Activated CD8-positive, alpha-beta T cell treated with anti-CD3 and anti-CD28 coated beads for 36 hours (primary cell): Measurements from ENCODE around the gene GRK6. TPM values are rescaled to one million over a fixed set of nuclear protein-coding genes. Genes with fewer than 3 reads are reported as not detected.

Source experiments
- ATAC-seq: fragments of 200-7000 bp; cut with Tn5 transposase; one replicate; pipeline ENCODE4 v1.10.0; 2021; ENCODE audit warnings: mild to moderate bottlenecking, moderate library complexity
- CTCF ChIA-PET: fragments of 350-600 bp; sonication (Branson Sonifier 250); formaldehyde crosslinking; loops from one replicate; lab custom pipeline; 2021; ENCODE audit warnings: antibody characterized with exemption; lab: Charles Lee
- POLR2A ChIA-PET: fragments of 350-600 bp; sonication (Branson Sonifier 250); formaldehyde crosslinking; loops from one replicate; lab custom pipeline; 2021; ENCODE audit warnings: antibody characterized with exemption; lab: Charles Lee
- DNase-seq: peaks from one replicate; pipeline ENCODE4 v3.0.0-alpha.2; 2020
- H3K27ac Mint-ChIP-seq: one replicate; pipeline ENCODE4 v1.8.0; 2021; ENCODE audit warnings: mild to moderate bottlenecking, mixed read lengths
- H3K27me3 Mint-ChIP-seq: one replicate; pipeline ENCODE4 v1.8.0; 2021; ENCODE audit warnings: mixed read lengths
- H3K36me3 Mint-ChIP-seq: one replicate; pipeline ENCODE4 v1.8.0; 2021; ENCODE audit warnings: low read depth, mixed read lengths
- H3K4me1 Mint-ChIP-seq: one replicate; pipeline ENCODE4 v1.8.0; 2021; ENCODE audit warnings: low read depth, mixed read lengths
- H3K4me3 Mint-ChIP-seq: one replicate; pipeline ENCODE4 v1.8.0; 2021; ENCODE audit warnings: mild to moderate bottlenecking, moderate library complexity, mixed read lengths
- H3K9me3 Mint-ChIP-seq: one replicate; pipeline ENCODE4 v1.8.0; 2021; ENCODE audit warnings: mixed read lengths
- CTCF ChIP-seq: fragments of 200-600 bp; IDR thresholded peaks from one replicate; pipeline ENCODE4 v1.8.0; 2022; ENCODE audit warnings: antibody characterized with exemption, mild to moderate bottlenecking
- intact Hi-C: fragments of 100-400 bp; cut with micrococcal nuclease; formaldehyde crosslinking; loops from one replicate; pipeline ENCODE4 v1.10.0; 2022
- total RNA-seq, 2 experiments: library from RNA; stranded (reverse); gene quantifications; one replicate each; pipeline ENCODE4 v1.2.3, GENCODE V29; 2021

Gene GRK6
- total RNA-seq, 2 experiments from 2014 or later: 133 to 137 TPM

DNA sequence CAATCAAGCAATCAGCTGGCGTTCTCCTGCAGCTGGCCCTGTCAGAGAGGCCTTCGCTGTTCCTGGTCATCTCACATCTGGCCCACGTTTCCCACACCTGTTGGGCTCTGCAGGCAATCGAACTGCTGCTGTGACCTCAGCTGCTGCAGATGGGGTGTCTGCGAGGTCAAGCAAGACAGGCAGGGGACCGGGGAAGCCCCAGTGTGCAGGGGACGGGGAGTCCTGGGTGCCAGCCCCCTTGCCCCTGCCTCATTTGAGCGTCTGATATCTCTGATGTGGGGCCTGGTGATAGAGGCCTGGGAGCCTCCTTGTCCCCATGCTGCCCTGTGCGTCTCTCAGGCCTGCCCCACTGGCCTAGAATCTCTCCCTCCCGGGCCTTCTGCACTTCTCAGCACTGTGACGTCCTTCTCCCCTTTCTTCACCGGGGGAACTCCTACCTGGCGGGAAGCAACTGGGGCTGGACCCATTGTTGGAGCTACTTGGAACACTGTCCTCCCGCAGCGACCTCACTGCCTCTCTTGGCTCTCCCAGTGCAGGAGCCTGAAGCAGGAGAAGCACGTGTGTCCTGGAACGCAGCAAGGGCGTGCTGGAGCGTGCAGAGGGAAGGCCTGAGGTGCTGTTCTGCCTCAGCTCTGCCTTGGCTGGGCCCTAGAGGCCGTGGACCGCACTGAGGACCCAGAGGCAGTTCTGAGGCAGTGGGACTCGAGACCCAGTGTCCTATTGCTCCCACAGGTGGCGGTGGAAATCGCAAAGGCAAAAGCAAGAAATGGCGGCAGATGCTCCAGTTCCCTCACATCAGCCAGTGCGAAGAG is 3.9 kb downstream of the GRK6 start:
- ChIA-PET CTCF (interaction anchor here (1.9 to 10.5 kb wide), 8 partner anchors 15 to 121 kb away, joined by 7 to 159 read pairs (median 34); partner anchors contain the start of genes F12 and PFN3), POLR2A (interaction anchor here (0.8 to 15.2 kb wide), 7 partner anchors 15 to 122 kb away, joined by 3 to 606 read pairs (median 8); partner anchors contain the start of gene PRR7)
- H3K4me3 Mint-ChIP-seq: peak overlapping the region; percentile 97
- H3K36me3 Mint-ChIP-seq: peaks cover 75% of the 10 kb centered on the region
- ATAC-seq (no peak), DNase-seq (no peak)
- H3K27ac Mint-ChIP-seq: peak overlapping the region; percentile 98
- no peaks in the 10 kb centered on the region for H3K9me3 Mint-ChIP-seq
- intact Hi-C loops: no loop called here
- no peak for TF ChIP-seq CTCF
- no peaks in the 10 kb centered on the region for H3K27me3 Mint-ChIP-seq
- H3K4me1 Mint-ChIP-seq: peaks cover 59% of the 10 kb centered on the region

DNA sequence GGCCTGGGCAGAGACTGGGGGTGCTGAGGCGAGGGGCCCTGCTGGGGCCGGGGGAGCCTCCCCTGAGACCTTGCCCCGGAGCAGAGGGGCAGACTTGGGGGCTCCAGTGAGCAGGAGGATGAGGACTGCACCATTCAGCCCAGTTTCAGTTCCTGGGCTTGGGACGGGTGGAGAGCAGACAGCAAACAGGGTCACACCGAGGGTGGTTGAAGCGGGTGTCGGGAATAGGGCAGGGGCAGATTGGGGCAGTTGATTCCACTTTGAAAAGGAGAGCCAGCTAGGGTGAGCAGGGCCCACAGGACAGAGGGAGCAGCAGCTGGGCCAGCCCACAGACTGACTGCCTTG is 4.5 kb downstream of the GRK6 start:
- DNase-seq: no peak
- POLR2A ChIA-PET: interaction anchor here (1.2 to 15.2 kb wide), 8 partner anchors 9 to 122 kb away, joined by 5 to 606 read pairs (median 12); partner anchors contain the start of gene PRR7
- CTCF ChIA-PET: interaction anchor here (0.8 to 7.0 kb wide), 13 partner anchors 15 to 121 kb away, joined by 3 to 71 read pairs (median 8); partner anchors contain the start of genes F12 and PRR7
- Mint-ChIP-seq H3K4me3 (peak overlapping the region; percentile 97), H3K4me1 (peaks cover 57% of the 10 kb centered on the region), H3K27ac (peak overlapping the region; percentile 98), H3K27me3 (no peaks in the 10 kb centered on the region), H3K9me3 (no peaks in the 10 kb centered on the region), H3K36me3 (peaks cover 80% of the 10 kb centered on the region)
- intact Hi-C loops: no loop called here
- TF ChIP-seq CTCF: no peak
- ATAC-seq: no peak

- no peak for TF ChIP-seq CTCF
- H3K27ac Mint-ChIP-seq: peak overlapping the region; percentile 98
- ATAC-seq (peak; percentile 37), DNase-seq (peak; percentile 92)
- intact Hi-C loops: no loop called here
- H3K36me3 Mint-ChIP-seq: peaks cover 83% of the 10 kb centered on the region
- ChIA-PET POLR2A (interaction anchor here (0.7 to 15.2 kb wide), 13 partner anchors 9 to 123 kb away, joined by 3 to 606 read pairs (median 6); partner anchors contain the start of gene PRR7), CTCF (interaction anchor here (0.7 to 7.0 kb wide), 17 partner anchors 10 to 122 kb away, joined by 3 to 71 read pairs (median 5); partner anchors contain the start of genes F12, LMAN2 and PRR7)
- no peaks in the 10 kb centered on the region for H3K27me3 Mint-ChIP-seq
- no peaks in the 10 kb centered on the region for H3K9me3 Mint-ChIP-seq
- peaks cover 57% of the 10 kb centered on the region for H3K4me1 Mint-ChIP-seq
- peak overlapping the region; percentile 97 for H3K4me3 Mint-ChIP-seq
Observed at GRCh38 chr5:177431317-177432142, 5.1 kb downstream of the GRK6 start.

DNA sequence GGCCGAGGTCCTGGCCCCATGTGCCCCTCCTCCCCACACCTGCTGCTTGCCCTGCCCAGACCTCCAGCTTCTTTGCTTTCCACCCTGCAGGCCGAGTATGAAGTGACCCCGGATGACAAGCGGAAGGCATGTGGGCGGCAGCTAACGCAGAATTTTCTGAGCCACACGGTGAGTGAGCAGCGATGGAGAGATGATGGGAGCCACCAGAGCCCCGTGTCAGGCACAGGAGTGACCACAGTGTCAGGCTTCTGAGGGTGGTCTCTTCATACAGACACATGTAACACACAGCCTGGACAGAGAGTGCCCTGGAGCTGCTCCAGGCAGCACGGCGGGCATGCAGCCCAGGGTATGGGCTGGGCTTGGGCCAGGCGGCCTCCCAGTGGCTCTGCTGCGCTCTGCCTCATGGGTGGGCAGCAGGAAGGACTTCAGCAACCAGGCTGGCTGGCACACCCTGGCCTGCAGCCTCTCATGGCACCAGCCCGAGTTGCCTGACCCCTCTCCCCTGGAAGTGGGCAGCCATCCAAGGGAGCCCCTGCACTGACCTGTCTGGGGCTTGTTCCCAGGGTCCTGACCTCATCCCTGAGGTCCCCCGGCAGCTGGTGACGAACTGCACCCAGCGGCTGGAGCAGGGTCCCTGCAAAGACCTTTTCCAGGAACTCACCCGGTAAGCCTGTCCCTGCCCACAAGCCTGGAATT is 5.8 kb downstream of the GRK6 start:
- ChIA-PET CTCF (interaction anchor here (0.7 to 7.0 kb wide), 16 partner anchors 10 to 123 kb away, joined by 3 to 71 read pairs (median 5); partner anchors contain the start of genes F12, LMAN2 and PRR7), POLR2A (interaction anchor here (0.7 to 15.2 kb wide), 13 partner anchors 10 to 123 kb away, joined by 3 to 606 read pairs (median 6); partner anchors contain the start of gene PRR7)
- Mint-ChIP-seq H3K9me3 (no peaks in the 10 kb centered on the region), H3K4me1 (peaks cover 62% of the 10 kb centered on the region), H3K4me3 (peak overlapping the region; percentile 97), H3K27ac (peak overlapping the region; percentile 98), H3K27me3 (no peaks in the 10 kb centered on the region), H3K36me3 (peaks cover 87% of the 10 kb centered on the region)
- peak; percentile 5 for ATAC-seq
- DNase-seq: peak; percentile 85
- intact Hi-C loops: no loop called here
- no peak for TF ChIP-seq CTCF
